Ishikawa (cell line): Measurements from ENCODE around the gene MAP4K3.

Experiments used
- CEBPB ChIP-seq: IDR thresholded peaks from 2 replicates; pipeline ENCODE4 v1.6.1; 2012
- CREB1 ChIP-seq: IDR thresholded peaks from 2 replicates; pipeline ENCODE4 v1.6.1; 2012; ENCODE audit warnings: low read depth
- EGR1 ChIP-seq: IDR thresholded peaks from 2 replicates; pipeline ENCODE4 v1.6.1; 2012
- EP300 ChIP-seq: IDR thresholded peaks from 2 replicates; pipeline ENCODE4 v1.6.1; 2012; ENCODE audit warnings: borderline replicate concordance
- FOXM1 ChIP-seq: IDR thresholded peaks from 2 replicates; pipeline ENCODE4 v1.6.1; 2012; ENCODE audit warnings: low read depth, borderline replicate concordance
- NFIC ChIP-seq: IDR thresholded peaks from 2 replicates; pipeline ENCODE4 v1.6.1; 2012
- RAD21 ChIP-seq: IDR thresholded peaks from 2 replicates; pipeline ENCODE4 v1.6.1; 2012; ENCODE audit warnings: low read depth
- REST ChIP-seq: IDR thresholded peaks from 2 replicates; pipeline ENCODE4 v1.6.1; 2012; ENCODE audit warnings: low read depth, mild to moderate bottlenecking
- TAF1 ChIP-seq: IDR thresholded peaks from 2 replicates; pipeline ENCODE4 v1.6.1; 2012; ENCODE audit warnings: low read depth, mild to moderate bottlenecking
- TCF12 ChIP-seq: IDR thresholded peaks from 2 replicates; pipeline ENCODE4 v1.6.1; 2012; ENCODE audit warnings: low read depth
- TEAD4 ChIP-seq: IDR thresholded peaks from 2 replicates; pipeline ENCODE4 v1.6.1; 2012
- YY1 ChIP-seq: IDR thresholded peaks from 2 replicates; pipeline ENCODE4 v1.6.1; 2012; ENCODE audit warnings: low read depth
- ZBTB7A ChIP-seq: IDR thresholded peaks from 2 replicates; pipeline ENCODE4 v1.6.1; 2012; ENCODE audit warnings: low read depth
- TF ChIP-seq, protein P1 (sequence below): IDR thresholded peaks from 2 replicates; pipeline ENCODE4 v1.6.1; 2012
- TF ChIP-seq, protein P2 (sequence below): IDR thresholded peaks from 2 replicates; pipeline ENCODE4 v1.6.1; 2012

MAP4K3 gene

DNA sequence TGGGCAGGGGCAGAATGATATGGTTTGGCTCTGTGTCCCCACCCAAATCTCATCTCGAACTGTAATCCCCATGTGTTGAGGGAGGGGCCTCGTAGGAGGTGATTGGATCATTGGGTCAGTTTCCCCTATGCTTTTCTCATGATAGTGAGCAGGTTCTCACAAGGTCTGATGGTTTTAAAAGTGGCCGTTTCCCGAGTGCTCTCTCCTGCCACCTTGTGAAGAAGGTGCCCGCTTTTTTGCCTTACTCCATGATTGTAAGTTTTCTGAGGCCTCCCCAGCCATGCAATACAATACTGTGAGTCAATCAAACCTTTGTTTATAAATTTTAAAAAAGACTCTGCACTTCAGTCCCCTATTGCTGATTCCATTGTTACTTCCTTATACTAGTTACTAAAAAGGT, 110.4 kb downstream of the MAP4K3 start:
- TF ChIP-seq, protein P1, sequence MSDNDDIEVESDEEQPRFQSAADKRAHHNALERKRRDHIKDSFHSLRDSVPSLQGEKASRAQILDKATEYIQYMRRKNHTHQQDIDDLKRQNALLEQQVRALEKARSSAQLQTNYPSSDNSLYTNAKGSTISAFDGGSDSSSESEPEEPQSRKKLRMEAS: no peak
- TF ChIP-seq CREB1: no peak
- TF ChIP-seq, protein P2, sequence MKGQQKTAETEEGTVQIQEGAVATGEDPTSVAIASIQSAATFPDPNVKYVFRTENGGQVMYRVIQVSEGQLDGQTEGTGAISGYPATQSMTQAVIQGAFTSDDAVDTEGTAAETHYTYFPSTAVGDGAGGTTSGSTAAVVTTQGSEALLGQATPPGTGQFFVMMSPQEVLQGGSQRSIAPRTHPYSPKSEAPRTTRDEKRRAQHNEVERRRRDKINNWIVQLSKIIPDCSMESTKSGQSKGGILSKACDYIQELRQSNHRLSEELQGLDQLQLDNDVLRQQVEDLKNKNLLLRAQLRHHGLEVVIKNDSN: no peak
- no peak for TF ChIP-seq EGR1
- no peak for TF ChIP-seq TCF12
- no peak for TF ChIP-seq RAD21
- no peak for TF ChIP-seq ZBTB7A
- no peak for TF ChIP-seq FOXM1
- TF ChIP-seq CEBPB: no peak
- no peak for TF ChIP-seq REST
- TF ChIP-seq NFIC: no peak
- no peak for TF ChIP-seq TEAD4
- no peak for TF ChIP-seq TAF1
- no peak for TF ChIP-seq EP300
- no peak for TF ChIP-seq YY1

- TF ChIP-seq, protein P1: no peak
- TF ChIP-seq, protein P2: no peak
- no peak for TF ChIP-seq TEAD4
Observed at GRCh38 chr2:39325966-39326365, 111.1 kb downstream of the MAP4K3 start.

DNA sequence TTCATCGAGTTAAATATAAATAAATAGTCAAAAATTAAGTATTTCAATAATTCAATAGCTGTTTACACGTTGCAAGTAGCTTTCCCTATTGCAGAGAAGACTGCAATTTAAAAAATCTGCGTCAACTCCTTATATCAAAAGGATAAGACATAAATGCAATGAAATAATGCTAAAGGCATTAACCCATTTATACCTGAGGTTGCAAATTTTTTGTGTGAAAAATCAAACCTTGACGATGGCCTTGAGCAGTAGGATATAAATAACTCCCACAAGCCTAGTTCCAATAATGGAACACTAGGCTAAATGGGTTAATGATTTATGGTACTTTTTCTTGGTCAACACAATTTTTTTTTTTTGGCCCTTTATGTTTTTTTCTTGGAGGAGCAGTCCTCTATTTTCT, 116.9 kb downstream of the MAP4K3 start:
- TF ChIP-seq, protein P2: no peak
- no peak for TF ChIP-seq TCF12
- no peak for TF ChIP-seq FOXM1
- TF ChIP-seq CEBPB: no peak
- no peak for TF ChIP-seq NFIC
- TF ChIP-seq RAD21: no peak
- no peak for TF ChIP-seq CREB1
- TF ChIP-seq TEAD4: no peak
- no peak for TF ChIP-seq EGR1

- TF ChIP-seq EGR1: no peak
- TF ChIP-seq YY1: no peak
- no peak for TF ChIP-seq ZBTB7A
Observed at GRCh38 chr2:39313575-39313974, 123.5 kb downstream of the MAP4K3 start.

DNA sequence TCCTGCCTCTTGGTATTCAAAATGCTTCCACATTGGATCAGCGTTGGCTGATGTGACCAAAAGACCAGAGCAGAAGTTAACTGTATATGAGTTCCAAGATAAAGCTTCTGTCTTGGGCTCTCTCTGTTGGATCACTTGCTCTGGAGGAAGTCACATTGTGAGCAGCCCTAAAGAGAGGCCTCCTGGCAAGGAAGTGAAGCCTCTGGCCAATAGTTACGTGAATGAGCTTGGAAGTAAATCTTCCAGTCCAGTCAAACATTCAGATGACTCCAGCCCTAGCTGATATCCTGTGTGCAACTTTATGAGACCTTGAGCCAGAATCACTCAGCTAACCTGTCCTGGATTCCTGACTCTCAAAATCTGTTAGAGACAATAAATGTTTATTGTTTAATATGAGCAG, 125.6 kb downstream of the MAP4K3 start:
- no peak for TF ChIP-seq TEAD4

DNA sequence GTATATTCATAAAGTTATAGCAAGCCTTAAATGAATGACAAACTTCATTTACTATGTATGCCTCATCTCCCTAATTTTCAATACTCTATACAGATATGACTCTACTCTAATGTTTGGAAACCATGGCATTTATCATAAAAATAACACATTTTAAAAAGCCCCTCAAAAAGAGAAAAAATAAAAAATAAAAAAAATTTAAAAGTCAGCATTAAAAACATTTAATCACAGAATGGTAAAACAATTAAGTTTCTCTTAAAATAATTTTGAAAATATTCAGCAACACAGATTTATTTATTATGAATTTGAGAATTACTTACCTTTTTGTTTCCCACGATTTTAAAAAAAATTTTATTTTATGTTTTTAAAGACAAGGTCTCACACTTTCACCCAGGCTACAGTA, 128.3 kb downstream of the MAP4K3 start:
- TF ChIP-seq, protein P1: no peak
- TF ChIP-seq RAD21: no peak
- TF ChIP-seq EP300: no peak
- TF ChIP-seq TAF1: no peak
- TF ChIP-seq, protein P2: no peak
- no peak for TF ChIP-seq EGR1
- TF ChIP-seq REST: no peak
- no peak for TF ChIP-seq TEAD4
- no peak for TF ChIP-seq ZBTB7A
- no peak for TF ChIP-seq FOXM1
- no peak for TF ChIP-seq CREB1
- TF ChIP-seq YY1: no peak
- TF ChIP-seq NFIC: no peak
- no peak for TF ChIP-seq CEBPB
- no peak for TF ChIP-seq TCF12
